GM21529 (cell line): ENCODE data around the gene GRID1.
"Not testable (repeated sequence)": the region's sequence is repeated elsewhere in the genome, so short reads cannot be mapped to it uniquely, and the experiment has no call there.

Experiments used
- ATAC-seq: cut with Tn5 transposase; IDR thresholded peaks from one replicate; pipeline ENCODE4 v1.9.1; 2021; ENCODE audit not compliant: unreplicated experiment

The GRID1 gene

DNA sequence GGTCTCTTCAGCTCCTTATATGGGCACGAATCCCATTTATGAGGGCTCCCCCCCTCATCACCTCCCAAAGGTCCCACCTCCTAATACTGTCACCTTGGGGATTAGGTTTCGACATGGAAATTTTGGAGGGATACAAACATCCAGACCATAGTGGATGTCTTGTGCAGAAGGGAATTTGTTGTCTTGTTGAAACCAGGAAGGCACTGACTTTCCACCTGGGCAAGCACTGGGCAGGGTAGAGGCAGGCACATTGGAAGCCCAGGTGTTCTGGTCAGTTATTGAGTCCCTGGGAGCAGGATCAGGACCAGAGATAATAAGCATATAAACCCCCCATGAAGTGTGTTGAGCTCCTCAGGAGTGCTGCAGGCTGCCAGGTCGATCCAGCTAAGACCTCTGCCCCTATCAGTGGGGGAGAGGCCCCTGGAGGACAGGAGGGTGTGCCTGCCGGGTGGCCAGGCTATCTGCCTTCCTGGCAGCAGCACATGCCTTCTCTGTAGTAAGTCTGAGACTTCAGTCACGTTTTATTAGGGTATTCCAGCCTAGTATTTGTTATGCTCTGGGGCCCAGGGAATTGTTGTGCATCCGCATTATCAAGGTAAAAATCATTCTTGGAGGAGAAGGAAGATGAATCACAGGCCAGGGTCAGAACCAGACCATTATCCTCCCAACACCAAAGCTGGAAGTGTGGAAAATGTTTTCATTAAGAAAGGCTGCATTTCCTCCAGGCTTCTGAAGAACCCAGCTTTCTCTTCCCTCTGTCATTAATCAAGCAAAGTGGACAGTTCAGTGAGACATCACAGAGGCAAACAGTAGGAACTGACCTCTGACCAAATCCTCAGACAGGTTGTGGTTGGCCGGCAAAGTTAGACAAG lies 503.1 kb downstream of the GRID1 start:
- ATAC-seq: no peak

DNA sequence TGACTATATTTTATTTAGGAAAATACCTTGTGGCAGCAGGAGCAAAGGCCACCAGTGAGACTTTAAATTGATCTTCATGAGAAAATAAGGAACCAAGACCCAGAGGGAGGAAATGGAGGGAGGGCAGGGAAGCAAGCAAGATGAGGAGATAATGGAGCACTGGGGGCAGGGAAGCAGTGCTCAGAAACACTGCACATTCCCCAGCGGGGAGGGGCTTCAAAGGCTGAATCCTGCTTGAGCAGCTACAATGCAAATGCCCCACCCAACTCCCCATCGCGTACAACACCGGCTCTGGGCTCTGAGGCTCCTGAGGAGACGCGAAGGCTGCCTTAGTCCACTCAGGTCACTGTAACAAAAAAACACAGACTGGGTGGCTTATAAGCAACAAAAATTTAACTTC lies 503.8 kb downstream of the GRID1 start:
- ATAC-seq: no peak

DNA sequence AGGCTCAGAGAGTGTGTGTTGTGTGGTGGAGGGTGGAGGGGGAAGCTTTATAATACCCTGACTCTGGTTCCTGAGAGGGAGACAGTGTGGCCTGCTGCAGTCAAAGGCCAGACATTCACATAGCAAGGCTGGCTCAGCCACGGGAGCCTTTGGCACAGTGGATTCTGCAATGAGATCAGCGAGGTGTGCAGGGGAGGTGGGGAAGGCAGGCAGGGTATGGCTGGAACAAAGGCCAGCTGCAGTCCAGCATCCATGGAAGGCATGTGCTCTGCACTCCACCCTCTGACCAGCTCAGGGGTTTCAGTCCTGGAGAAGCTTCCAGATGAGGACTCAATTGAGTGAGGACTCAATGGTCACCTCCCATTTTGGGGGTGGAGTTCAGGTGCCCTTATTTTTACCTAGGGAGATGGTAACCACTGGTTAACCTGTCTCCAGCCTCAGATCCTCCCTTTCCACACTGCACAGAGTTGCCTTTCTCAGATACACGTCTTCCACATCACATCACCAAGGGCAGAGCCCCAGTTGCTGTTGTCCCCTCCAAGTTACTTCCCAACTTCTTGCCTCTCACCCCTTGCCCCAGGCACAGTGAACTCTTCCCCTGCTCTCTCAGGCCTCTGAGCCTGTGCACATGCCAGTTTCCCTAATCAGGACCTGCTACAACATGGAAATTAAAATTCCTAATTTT lies 504.9 kb downstream of the GRID1 start:
- ATAC-seq: no peak

DNA sequence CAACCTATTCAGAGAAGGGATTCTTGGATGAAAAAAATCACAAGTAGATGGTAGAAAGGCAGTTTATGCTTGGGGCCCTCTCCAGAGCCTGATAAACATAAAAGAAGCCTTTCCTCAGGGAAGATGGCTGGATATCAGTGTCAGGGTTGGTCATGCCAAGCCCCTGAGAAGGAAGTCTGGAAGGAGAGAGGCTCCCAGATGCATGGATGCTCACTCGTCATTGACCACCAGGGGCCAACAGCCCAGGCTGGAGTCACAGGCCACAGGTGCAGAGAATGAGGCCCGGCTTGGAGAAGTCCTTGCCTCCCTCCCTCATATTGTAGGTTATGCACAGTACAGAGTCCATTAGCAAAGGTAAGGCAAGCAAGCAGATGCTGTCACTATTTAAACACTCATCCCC lies 506.7 kb downstream of the GRID1 start:
- ATAC-seq: no peak

DNA sequence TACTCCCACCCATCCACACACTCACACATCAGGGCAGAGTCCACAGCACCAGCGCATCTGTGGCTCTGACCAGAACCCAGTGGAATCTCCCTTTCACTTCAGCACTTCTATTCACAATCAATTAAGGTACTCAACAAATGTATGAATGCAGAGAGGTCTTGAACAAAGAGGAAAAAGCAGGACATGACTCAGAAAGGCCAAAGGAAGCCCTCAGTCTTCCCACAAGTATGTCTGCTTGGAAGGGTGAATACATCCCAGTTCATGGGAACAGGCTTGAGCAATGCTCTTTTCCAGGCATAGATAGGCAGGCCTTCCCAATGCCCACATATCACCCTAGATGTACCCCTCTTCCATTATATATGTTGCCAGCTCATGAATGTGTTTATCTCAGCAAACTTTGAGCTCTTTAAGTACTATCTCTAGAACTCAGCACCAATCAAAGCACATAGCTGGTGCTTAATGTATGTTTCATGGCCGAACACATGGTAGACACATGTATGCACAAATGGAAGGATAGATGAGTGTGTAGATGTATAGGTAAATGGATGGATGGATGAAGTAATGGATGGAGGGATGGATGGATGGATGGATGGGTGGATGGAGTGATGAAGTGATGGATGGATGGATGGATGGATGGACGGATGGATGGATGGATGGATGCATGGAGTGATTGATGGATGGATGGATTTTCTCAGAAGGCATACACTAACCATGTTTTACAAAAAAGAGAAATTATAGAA lies 507.6 kb downstream of the GRID1 start:
- no peak for ATAC-seq

DNA sequence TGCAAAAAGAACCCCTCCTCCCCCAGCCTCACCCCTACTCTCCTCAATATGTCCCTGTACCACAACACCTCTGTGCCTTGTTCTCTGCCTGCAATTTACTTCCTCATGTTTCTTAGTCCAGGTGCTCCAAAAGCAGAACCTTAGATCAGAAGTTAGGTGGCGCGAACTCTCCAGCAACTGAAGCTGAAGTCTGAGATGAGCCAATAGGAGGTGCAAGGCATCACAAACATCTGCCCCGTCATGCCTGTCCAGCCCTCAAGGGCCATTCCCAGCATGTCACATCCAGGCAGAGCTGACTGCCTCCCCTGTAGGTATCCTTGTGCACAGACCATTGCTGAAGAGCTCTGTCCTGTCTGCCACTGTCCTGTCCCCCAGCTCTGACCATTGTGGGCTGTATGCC lies 508.8 kb downstream of the GRID1 start:
- no peak for ATAC-seq

DNA sequence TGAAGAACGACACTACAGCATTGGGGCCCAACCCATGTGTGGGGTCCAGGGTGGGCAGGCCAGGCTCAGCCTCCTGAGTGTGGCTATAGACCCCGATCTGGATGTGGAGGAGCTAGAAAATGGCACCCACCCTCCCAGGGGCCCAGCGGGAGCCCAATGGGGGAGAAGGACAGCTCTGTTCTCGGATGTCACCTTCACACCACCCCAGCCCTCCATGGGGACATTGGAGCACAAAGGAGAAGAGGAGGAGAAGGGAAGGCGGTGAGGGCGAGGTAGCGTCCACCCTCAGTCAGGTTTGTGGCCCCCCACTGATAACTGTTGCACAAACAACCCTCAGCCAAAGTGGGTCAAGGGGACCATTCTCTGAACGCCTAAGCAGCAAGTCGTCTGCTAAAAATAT lies 509.3 kb downstream of the GRID1 start:
- no peak for ATAC-seq

DNA sequence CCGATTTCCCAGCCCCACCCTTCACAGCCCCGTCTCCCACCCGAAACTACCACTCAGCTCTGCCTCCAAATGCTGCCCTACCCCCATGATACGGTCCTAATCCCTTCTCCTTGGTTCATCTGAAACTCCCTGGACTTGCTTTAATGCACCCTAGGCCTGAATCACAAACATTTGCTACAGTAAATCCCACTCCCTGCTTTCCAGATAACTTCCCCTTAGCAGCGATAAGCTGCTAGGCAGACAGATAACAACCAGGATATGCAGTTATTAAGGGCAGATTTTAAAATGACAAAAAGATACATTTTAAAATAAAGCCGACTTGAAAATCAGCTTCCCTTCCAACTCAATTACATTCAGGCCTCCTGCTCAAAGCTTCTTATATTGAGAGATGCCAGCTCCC lies 514.7 kb downstream of the GRID1 start:
- no peak for ATAC-seq

DNA sequence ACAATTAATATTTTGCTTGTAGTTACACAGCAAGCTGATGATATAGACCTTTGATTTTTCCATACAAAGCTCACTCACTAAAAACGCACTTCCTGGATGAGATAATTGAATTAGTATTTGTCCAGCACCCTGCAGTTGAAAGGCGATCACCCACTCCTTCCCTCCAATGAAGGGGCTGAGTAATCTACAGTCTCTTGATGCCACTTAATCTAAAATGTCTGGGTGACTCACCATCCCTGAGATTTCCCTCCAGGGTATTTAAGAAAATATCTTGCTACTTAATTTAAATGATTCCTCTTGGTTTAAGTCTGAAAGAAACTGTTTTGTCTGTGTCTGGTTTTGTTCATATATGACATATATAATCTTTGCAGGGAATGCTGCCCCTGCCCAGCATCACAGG lies 515.3 kb downstream of the GRID1 start:
- no peak for ATAC-seq

DNA sequence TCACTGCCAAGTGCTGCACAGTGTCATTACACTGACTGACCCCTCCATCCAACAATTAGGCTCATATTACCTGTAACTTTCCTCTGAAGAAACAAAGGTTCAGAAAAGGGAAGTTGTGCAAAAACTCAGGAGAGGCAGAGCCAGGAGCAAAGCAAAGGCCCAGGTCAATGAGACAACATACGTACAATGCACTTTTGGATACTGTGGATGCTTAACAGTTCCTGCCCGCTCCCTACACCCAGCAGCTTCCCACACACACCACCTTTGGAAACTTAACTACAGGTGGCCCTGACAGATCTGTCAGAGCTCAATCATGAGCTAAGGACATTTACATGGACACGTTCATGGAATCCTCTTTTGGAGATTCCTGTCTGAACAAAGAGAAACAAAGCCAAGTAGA lies 515.9 kb downstream of the GRID1 start:
- ATAC-seq: no peak

DNA sequence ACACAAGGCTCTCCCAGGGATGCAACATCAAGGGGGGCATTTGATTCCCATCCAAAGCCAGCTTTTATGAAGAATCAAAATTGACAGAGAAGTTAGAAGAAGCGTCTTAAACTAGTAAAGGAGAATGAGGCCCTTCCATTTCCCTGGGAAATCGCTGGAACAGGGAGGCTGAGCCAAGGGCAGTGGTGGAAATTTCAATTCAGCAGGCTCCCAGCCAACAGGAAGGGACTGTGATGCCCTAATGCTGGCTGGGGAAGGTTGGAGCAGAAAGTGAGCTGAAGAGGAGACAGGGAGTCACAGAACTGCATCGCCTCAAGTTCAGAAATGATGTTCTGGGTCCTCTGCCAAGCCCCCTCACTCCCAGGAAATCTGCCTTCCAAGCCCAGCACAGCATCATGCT lies 517.3 kb downstream of the GRID1 start:
- ATAC-seq: no peak

DNA sequence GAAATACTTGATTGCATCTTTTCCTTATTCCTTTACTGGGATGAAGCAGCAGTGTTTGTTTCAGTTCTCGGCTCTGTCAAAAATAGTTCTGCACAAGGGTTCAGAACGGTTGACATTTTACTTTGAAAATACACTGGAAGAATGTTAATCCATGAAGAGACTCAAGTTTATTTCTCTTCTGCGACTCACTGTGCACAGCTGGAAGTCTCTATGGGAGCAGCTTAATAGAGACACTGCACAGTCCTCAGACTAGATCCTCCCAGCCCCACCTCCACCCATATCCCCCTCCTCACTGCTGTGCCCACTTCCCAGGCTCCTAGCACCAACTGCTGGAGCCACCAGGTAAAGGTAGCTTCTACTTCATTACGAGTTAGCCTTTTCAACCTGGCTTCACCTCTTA lies 517.8 kb downstream of the GRID1 start:
- no peak for ATAC-seq

DNA sequence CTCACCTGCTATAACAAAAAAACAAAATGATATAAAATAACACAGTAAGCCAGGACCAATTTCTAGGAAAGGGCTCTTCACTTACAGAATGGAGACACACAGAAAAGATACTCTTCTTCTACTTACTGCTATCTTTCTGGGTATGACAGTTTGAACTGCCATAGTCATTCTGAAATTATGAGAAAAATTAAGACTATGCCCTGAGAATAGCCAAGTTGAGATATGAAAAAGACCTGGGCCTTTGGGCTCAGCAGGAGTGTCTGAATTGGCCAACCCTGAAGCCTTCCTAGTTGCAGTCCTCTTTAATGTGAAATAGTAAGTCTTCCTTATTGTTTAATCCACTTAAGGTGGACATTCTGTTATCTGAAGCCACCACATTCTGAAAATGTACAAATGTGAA lies 519.5 kb downstream of the GRID1 start:
- ATAC-seq: no peak

DNA sequence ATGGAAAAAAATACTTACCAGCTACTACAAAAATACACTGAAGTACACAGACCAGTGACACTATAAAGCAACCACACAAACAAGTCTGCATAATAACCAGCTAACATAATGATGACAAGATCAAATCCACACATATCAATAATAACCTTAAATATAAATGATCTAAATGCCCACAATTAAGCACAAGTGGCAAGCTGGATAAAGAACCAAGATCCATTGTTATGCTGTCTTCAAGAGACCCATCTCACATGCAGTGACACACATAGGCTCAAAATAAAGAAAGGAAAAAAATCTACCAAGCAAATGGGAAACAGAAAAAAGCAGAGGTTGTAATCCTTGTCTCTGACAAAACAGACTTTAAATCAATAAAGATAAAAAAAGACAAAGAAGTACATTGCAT lies 527.9 kb downstream of the GRID1 start:
- ATAC-seq: not testable (repeated sequence)

DNA sequence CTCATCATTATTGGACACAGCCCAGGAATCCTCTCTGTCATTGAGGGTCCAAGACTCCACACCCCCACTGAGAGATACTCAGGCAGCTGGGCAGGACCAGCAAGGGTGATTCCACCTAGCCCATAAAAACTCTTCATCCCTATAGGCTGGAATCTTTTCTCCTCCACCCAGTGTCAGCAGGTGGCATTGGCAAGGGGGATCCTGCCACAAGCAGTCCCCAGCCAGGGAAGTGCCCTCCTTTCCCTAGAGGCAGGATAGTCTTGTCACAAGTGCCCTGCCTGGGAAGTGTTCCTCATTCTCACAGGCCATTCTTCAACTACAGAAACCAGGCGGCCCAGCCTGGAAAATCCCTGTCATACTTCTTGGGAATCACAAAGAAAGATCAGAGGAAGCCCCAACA lies 533.6 kb downstream of the GRID1 start:
- ATAC-seq: no peak

DNA sequence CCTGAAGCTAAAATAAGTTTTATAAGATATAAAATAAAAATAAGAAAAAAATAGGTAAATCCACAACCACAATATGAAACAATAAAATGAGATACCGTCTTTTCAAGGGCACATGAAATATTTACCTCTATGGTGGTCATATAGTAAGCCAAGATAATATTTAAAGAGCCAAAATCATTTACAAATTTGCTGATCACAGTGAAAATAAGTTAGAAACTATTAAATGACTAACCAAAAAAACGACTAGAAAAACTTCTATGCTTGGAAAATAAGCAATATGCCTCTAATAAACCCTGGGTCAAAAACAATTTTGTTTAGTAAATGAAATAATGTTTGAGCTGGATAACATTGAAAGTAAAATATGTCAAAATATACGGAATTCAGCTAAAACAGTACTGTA lies 535.2 kb downstream of the GRID1 start:
- no peak for ATAC-seq

DNA sequence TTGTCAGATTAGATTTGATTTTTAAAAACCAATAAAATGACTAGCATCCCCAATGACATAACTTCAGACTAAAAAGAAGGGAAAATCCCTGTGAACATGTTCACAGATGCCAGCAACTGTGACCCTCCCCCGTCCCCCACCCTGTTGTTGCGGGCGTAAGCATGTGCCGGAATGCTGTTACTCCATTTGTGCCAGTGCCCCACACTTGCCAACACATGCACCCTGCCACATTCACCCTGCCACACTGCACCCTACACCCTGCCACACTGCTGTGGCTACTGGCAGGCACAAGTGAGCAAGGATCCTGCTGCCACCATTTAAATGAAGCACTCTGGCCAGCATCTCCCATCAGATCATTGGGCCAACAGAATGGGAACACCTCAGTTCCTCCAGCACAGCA lies 540.2 kb downstream of the GRID1 start:
- ATAC-seq: no peak

DNA sequence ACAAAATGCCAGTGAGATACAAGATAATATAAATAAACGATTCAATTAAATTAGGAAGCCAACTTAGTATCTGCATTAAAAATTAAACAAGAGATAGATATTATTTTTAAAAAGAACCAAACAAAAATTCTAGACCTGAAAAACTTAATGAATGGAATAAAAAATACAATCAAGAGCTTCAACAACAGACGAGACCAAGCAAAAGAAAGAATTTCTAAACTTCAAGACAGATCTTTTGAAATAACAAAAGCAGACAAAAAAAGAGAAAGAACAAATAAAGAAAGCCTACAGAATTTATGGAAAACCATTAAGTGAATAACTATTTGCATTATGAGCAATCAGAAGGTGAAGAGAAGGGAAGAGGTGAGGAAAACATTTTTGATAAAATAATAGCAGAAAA lies 555.2 kb downstream of the GRID1 start:
- no peak for ATAC-seq

DNA sequence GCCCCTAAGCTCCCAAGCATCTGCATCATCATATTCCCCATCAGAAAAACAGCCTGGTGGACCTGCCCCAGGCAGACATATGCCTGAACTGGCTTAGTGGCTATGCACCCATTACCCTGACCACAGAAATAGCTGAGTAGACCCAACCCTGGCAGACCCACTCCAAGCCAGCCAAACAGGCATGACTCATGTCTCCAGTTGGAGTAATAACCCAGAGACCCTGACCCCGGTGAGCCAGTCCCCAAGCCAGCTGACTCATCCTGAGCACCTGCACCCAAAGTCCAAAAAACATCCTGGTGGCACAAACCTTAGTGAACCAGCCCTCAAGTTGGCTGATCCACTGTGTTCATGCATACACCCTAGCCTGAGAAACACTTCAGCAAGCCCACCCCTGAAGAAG lies 555.9 kb downstream of the GRID1 start:
- no peak for ATAC-seq

DNA sequence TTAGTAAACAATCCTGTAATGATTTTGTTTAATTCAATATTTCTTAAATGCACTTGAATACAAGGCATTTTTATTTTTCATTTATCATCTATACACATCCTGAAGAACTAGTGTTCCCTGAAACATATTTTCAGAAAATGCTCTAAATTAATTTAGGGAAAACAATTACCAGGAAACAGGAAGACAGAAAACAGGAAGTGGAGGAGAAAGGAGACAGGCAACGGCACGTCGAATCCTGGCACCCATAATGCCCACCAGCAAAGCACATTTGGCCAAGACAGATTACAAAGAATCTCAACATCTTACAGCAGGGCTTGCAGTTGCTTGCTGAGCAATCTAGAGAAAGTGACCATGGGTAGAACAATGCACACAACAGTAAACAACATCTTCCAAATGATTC lies 571.1 kb downstream of the GRID1 start:
- ATAC-seq: no peak

DNA sequence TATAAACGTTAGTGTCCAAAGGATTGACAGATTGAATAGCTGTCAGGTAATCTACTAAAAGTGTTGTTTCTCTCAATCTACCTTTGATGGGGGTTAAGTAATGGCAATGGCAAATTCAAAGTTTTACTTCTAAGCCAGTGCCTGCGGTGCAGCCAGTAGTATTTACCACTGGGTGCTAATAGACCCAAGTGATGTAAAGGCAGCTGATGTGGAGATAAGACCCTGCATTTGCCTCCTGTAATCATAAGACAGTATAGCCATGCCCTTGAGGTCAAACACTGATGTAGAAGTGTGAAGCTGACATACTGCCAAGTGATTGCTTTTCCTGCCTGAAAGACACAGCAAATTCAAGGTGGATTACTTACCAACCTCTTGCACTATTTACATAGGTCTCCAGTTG lies 572.0 kb downstream of the GRID1 start:
- ATAC-seq: no peak

DNA sequence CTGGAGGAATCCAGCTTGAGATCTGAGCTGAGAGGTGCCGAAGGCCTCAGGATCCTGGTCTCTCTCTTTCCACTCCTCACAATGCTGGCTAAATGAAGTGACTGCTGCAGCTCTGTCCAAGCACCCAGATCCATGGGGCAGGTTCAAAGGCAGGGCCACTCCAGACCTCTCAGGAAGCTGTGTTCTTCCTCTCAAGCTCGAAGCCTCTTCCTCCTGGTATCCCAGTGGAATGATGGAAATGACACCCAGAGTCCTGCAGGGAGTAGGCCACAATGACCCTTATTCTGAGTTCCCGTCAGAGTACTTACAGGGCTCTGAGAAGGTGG lies 574.1 kb downstream of the GRID1 start:
- ATAC-seq: no peak
